Osteocyte (in vitro differentiated cells): ENCODE data around the gene TRAF6. TPM values are rescaled to one million over a fixed set of nuclear protein-coding genes. Genes with fewer than 3 reads are reported as not detected.

Experiments
- DNase-seq: peaks from one replicate; pipeline ENCODE4 v3.0.0; 2021; ENCODE audit warnings: mixed read lengths; ENCODE audit not compliant: unreplicated experiment; ENCODE audit errors: extremely low spot score
- H3K27ac Mint-ChIP-seq: one replicate; pipeline ENCODE4 v1.8.0; 2021; ENCODE audit warnings: mild to moderate bottlenecking, mixed read lengths; ENCODE audit not compliant: unreplicated experiment
- H3K27me3 Mint-ChIP-seq: one replicate; pipeline ENCODE4 v1.8.0; 2021; ENCODE audit warnings: mixed read lengths; ENCODE audit not compliant: unreplicated experiment
- H3K36me3 Mint-ChIP-seq: one replicate; pipeline ENCODE4 v1.8.0; 2021; ENCODE audit warnings: mixed read lengths; ENCODE audit not compliant: unreplicated experiment
- H3K4me1 Mint-ChIP-seq: one replicate; pipeline ENCODE4 v1.8.0; 2021; ENCODE audit warnings: mixed read lengths; ENCODE audit not compliant: unreplicated experiment
- H3K4me3 Mint-ChIP-seq: one replicate; pipeline ENCODE4 v1.8.0; 2021; ENCODE audit warnings: mild to moderate bottlenecking, moderate library complexity, mixed read lengths; ENCODE audit not compliant: unreplicated experiment
- H3K9me3 Mint-ChIP-seq: one replicate; pipeline ENCODE4 v1.8.0; 2021; ENCODE audit warnings: mixed read lengths; ENCODE audit not compliant: unreplicated experiment
- total RNA-seq: library from RNA; stranded (reverse); gene quantifications from 2 replicates; pipeline ENCODE4 v1.2.1, GENCODE V29; 2021
- TF ChIP-seq, protein P1 (sequence below): fragments of 200-600 bp; sonication (generic); IDR thresholded peaks from 2 replicates; pipeline ENCODE4 v1.5.0; 2021; ENCODE audit warnings: antibody characterized with exemption, mild to moderate bottlenecking, moderate library complexity

The TRAF6 gene
- total RNA-seq, 1 donor from 2014 or later, result 13.9 TPM

- peak overlapping the region; percentile 99 for H3K27ac Mint-ChIP-seq
- H3K4me1 Mint-ChIP-seq, result peaks cover 85% of the 10 kb centered on the region
- H3K9me3 Mint-ChIP-seq, result no peaks in the 10 kb centered on the region
- H3K36me3 Mint-ChIP-seq, result peaks cover 42% of the 10 kb centered on the region
- no peaks in the 10 kb centered on the region for H3K27me3 Mint-ChIP-seq
- TF ChIP-seq, protein P1, sequence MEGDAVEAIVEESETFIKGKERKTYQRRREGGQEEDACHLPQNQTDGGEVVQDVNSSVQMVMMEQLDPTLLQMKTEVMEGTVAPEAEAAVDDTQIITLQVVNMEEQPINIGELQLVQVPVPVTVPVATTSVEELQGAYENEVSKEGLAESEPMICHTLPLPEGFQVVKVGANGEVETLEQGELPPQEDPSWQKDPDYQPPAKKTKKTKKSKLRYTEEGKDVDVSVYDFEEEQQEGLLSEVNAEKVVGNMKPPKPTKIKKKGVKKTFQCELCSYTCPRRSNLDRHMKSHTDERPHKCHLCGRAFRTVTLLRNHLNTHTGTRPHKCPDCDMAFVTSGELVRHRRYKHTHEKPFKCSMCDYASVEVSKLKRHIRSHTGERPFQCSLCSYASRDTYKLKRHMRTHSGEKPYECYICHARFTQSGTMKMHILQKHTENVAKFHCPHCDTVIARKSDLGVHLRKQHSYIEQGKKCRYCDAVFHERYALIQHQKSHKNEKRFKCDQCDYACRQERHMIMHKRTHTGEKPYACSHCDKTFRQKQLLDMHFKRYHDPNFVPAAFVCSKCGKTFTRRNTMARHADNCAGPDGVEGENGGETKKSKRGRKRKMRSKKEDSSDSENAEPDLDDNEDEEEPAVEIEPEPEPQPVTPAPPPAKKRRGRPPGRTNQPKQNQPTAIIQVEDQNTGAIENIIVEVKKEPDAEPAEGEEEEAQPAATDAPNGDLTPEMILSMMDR, result no peak
- no peak for DNase-seq
- H3K4me3 Mint-ChIP-seq, result peak overlapping the region; percentile 18
These were observed 55.5 kb downstream of the TRAF6 start for GRCh38 chr11:36454551-36454940.

DNA sequence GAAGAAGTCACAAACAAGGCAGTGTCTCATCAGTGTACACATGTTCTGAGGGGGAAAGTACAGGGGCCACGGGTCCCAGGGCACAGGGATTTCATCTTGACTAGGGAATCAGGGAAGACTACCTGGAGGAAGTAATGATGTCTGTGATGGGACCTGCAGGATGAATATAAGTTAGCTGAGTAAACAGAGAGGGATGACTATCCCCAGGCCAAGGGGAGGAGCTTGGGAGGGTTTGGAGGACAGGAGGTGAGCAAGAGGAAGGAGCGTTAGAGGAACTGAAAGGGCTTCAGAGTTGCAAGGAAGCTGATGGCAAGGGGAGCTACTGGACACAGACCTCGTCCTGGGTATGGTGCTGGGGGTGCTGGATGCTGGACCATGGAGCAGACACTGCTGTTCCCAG lies 56.4 kb downstream of the TRAF6 start:
- no peak for DNase-seq
- Mint-ChIP-seq H3K27ac (peak overlapping the region; percentile 99), H3K4me3 (peak overlapping the region; percentile 15), H3K4me1 (peaks cover 93% of the 10 kb centered on the region), H3K27me3 (no peaks in the 10 kb centered on the region), H3K36me3 (peaks cover 47% of the 10 kb centered on the region), H3K9me3 (no peaks in the 10 kb centered on the region)
- TF ChIP-seq, protein P1, result no peak

DNA sequence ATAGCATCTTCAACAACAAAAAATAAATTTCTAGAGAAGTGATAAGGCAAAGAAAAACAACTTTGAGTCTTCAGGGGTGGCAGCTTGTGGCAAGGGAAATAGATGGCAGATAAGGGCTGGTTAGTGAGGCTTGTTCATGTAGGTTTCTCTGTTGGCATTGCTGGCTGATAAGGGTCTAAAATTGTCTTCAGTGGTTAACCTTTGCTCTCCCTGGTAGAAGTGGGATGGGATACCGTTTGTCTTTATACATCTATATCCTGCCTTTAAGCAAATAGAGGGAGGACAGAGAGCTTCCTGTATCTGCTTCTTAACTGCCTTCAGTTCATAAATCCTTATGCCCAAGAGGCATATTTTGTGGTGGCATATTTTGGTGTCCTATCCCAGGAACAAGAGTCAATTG lies 57.1 kb downstream of the TRAF6 start:
- Mint-ChIP-seq H3K9me3 (no peaks in the 10 kb centered on the region), H3K4me1 (peaks cover 96% of the 10 kb centered on the region), H3K36me3 (peaks cover 48% of the 10 kb centered on the region), H3K27me3 (no peaks in the 10 kb centered on the region), H3K27ac (peak overlapping the region; percentile 99), H3K4me3 (no peak overlapping the region)
- no peak for DNase-seq
- TF ChIP-seq, protein P1, result no peak

GRCh38 chr11:36452236-36452940 lies 57.7 kb downstream of the TRAF6 start:
- Mint-ChIP-seq H3K9me3 (no peaks in the 10 kb centered on the region), H3K27ac (peak overlapping the region; percentile 99), H3K4me1 (peaks cover 97% of the 10 kb centered on the region), H3K4me3 (no peak overlapping the region), H3K36me3 (peaks cover 47% of the 10 kb centered on the region), H3K27me3 (no peaks in the 10 kb centered on the region)
- TF ChIP-seq, protein P1, result no peak
- no peak for DNase-seq

- H3K27me3 Mint-ChIP-seq, result no peaks in the 10 kb centered on the region
- H3K36me3 Mint-ChIP-seq, result peaks cover 50% of the 10 kb centered on the region
- DNase-seq, result no peak
- no peak overlapping the region for H3K4me3 Mint-ChIP-seq
- no peaks in the 10 kb centered on the region for H3K9me3 Mint-ChIP-seq
- H3K27ac Mint-ChIP-seq, result peak overlapping the region; percentile 99
- H3K4me1 Mint-ChIP-seq, result peaks cover 99% of the 10 kb centered on the region
- TF ChIP-seq, protein P1, result no peak
These were observed 58.4 kb downstream of the TRAF6 start for GRCh38 chr11:36451681-36452080.
